Heart right ventricle (tissue), 16 donors: ENCODE measurements around the gene AADAT. TPM values are rescaled to one million over a fixed set of nuclear protein-coding genes. Genes with fewer than 3 reads are reported as not detected.
A peak's percentile ranks its signal among the peaks of the same experiment; 100 is the strongest.

Experiments
- ATAC-seq, 8 donors: fragments of 200-7000 bp; cut with Tn5 transposase; one replicate each; pipeline ENCODE4 v1.9.1; 2020; ENCODE audit warnings: mild to moderate bottlenecking in 8 of 8, moderate library complexity in 8 of 8, moderate number of reproducible peaks in 1 of 8
- DNase-seq, 2 donors: peaks; one replicate each; pipeline ENCODE4 v3.0.0-alpha.2; 2020
- H3K27ac ChIP-seq, 10 donors: fragments of 200-600 bp; sonication (generic) in 2 of 10; one replicate each; pipeline versions ENCODE4 v1.5.0 to v1.8.0; 2020 to 2022; ENCODE audit warnings: mild to moderate bottlenecking in 3 of 10
- H3K27me3 ChIP-seq, 7 donors: fragments of 200-600 bp; one replicate each; pipeline ENCODE4 v1.8.0; 2021 to 2022; ENCODE audit warnings: mild to moderate bottlenecking in 2 of 7
- H3K36me3 ChIP-seq, 9 donors: fragments of 200-600 bp; sonication (generic) in 1 of 9; one replicate each; pipeline versions ENCODE4 v1.5.0 to v1.8.0; 2020 to 2022; ENCODE audit warnings: mild to moderate bottlenecking in 2 of 9
- H3K4me1 ChIP-seq, 9 donors: fragments of 200-600 bp; sonication (generic) in 1 of 9; one replicate each; pipeline versions ENCODE4 v1.5.0 to v1.8.0; 2020 to 2022; ENCODE audit warnings: mild to moderate bottlenecking in 4 of 9
- H3K4me3 ChIP-seq, 10 donors: fragments of 200-600 bp; sonication (generic) in 2 of 10; one replicate each; pipeline versions ENCODE4 v1.5.0 to v1.8.0; 2020 to 2022; ENCODE audit warnings: mild to moderate bottlenecking in 7 of 10, moderate library complexity in 2 of 10
- H3K9me3 ChIP-seq, 11 donors: fragments of 200-600 bp in 10 of 11; sonication (generic) in 2 of 11; one replicate each; pipeline versions ENCODE4 v1.5.0 to v1.8.0; 2013 to 2022; ENCODE audit warnings: mild to moderate bottlenecking in 2 of 11, control low read depth in 1 of 11, moderate library complexity in 1 of 11
- CTCF ChIP-seq, 9 donors: fragments of 200-600 bp; sonication (generic) in 2 of 9; IDR thresholded peaks; one replicate each; pipeline versions ENCODE4 v1.5.0 to v1.8.0; 2021 to 2022; ENCODE audit warnings: antibody characterized with exemption in 9 of 9, mild to moderate bottlenecking in 5 of 9, moderate library complexity in 1 of 9
- WGBS, 2 donors: extraction: QIAGEN DNeasy Blood & Tissue Kit; methylation state at CpG; one replicate each; pipeline ENCODE4 v1.1.7; 2013; ENCODE audit warnings: inconsistent platforms in 1 of 2; 5-methylcytosine and 5-hydroxymethylcytosine counted together
- intact Hi-C, 10 donors: fragments of 100-400 bp; cut with DNase I; formaldehyde crosslinking; loops; one replicate each; pipeline versions ENCODE4 v1.11.1 to v1.14.2; 2022
- long read RNA-seq, 3 donors: library from polyadenylated mRNA; unstranded; transcript quantifications; one replicate each; pipeline ENCODE4 v2.0.0, GENCODE V29; 2020 to 2021
- polyA plus RNA-seq, 2 donors: library from polyadenylated mRNA; stranded (reverse); fragments of 200-250 nt; gene quantifications; one replicate each; pipeline ENCODE4 v1.2.3, GENCODE V29; 2013
- total RNA-seq, 10 donors: library from RNA; stranded (reverse); fragmentation: NEBNext Ultra II Directional in 3 of 10; extraction: Animal tissue kit (Norgen Biotek cat#: 25700) in 3 of 10; gene quantifications; one replicate each; pipeline versions ENCODE4 v1.2.1 to v1.2.4, GENCODE V29; 2021 to 2023
- donor health status: Arrhythmogenic right ventricular cardiomyopathy.
- donor health status: ischemic (EF 13 %, LVEDD 7.1; RV severe dilation, severe dysfunction).
- donor health status: healthy with polysubstance abuse.
- donor health status: DM: no; HTN: yes; CAD: no.
- donor health status: DM: no; HTN: no; CAD: no.
- donor health status: ischemic (EF 25% LVEDD 6.9; RV normal size, moderate dysfunction).
- donor health status: ischemic (EF 25% LVEDD 5.7; RV mildly dilated, moderate dysfunction).
- donor health status: healthy.
- donor health status: DM: yes; HTN: yes; CAD: no.
- donor health status: Ischemic cardiomyopathy.
- donor health status: ischemic (EF 35%, LVEDD 5.7; RV mildly dilated, moderate dysfunction).
- donor health status: nonischemic (EF 11% LVEDD 7.7; RV severe dilation, severe dysfunction).
- donor health status: DM: yes; HTN: yes; CAD: no.
- donor health status: PGD.
- donor health status: ischemic (EF 29% LVEDD 5.4; RV normal size, mild dysfunction).
- donor health status: nonischemic (EF 23%, LVEDD 6.1; RV moderate dilation, normal function).

The AADAT gene
- total RNA-seq (1 to 10 TPM in 9 of 10 donors, under 1 TPM in 1; 0.82 to 2.7 (median 1.7) TPM), polyA plus RNA-seq (1 to 10 TPM in 1 of 2 donors, under 1 TPM in 1; 0.99 to 3.5 TPM)
- long read RNA-seq, donor 1, partial matches to known transcripts, result 1 of 2 reads
- long read RNA-seq, donor 1, other reads (novel, unspliced or antisense), result 0 of 2 reads
- long read RNA-seq, donor 2, transcript AADAT-201 (13 exons, 2,261 nt), result major isoform, 5 of 6 reads
- long read RNA-seq, donor 2, partial matches to known transcripts, result 0 of 6 reads
- long read RNA-seq, donor 2, other reads (novel, unspliced or antisense), result 1 of 6 reads
- long read RNA-seq, donor 3, result 0 reads

GRCh38 chr4:170089668-170090351 is at the start of gene AADAT:
AADAT (minus strand) TSS chr4:170089956; CDS start chr4:170089690, 266 bp downstream.
- H3K4me3 ChIP-seq, result peak within 1 kb of the TSS; percentile 35 to 83 (median 64)
- peaks cover 0 to 35% (median 0%) of the 10 kb centered on the region in 9 donors for H3K36me3 ChIP-seq
- H3K27ac ChIP-seq, result peak within 1 kb of the TSS; percentile 36 to 75 (median 62)
- peaks cover 0 to 39% (median 0%) of the 10 kb centered on the region in 7 donors for H3K27me3 ChIP-seq
- DNase-seq, result peak; percentile 74 to 80
- peak; percentile 95 to 99 (median 98) for ATAC-seq
- peaks cover 0 to 14% (median 8%) of the 10 kb centered on the region in 9 donors for H3K4me1 ChIP-seq
- 1% methylated on average over 73 to 80 of the region's 80 CpGs for WGBS, 2 donors
- peak; percentile 45 to 84 (median 66) for TF ChIP-seq CTCF (IDR thresholded peaks at IDR 0.05)
- intact Hi-C loops, result loop anchor here in 1 of 10 donors (2.0 kb wide), 1 partner anchor 279 kb away; no protein-coding TSS in a partner anchor
- no peaks in the 10 kb centered on the region for H3K9me3 ChIP-seq

DNA sequence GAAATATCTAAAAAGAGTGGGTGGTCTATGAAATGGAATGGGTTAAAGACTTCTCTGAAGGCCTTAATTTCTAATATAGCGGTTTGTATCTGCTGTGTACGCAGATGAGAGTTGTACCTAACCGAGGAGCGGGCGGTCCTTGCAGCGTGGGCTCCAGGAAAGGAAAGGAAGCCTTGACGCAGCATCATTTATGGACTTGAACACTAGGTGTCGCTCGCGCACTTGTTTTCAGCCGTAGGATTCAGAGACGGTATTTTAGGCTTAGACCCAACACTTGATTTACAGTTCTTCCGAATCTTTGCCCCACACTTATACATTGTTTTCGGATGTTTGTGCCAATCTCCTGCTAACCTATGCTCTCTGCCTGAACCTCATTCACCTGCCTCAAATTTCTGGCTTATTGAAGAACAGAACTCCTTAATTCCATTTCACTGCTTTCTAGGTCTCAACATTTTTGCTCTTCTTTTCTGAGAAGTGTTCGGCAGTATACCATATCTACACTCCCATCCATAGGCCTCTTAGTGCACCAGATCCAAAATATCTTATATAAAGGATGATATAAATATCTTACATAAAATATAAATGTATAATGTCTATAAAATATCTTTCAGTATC is 48.9 kb upstream of the AADAT start:
- ATAC-seq (peak in 7 of 8 donors; percentile 38 to 62 (median 47)), DNase-seq (peak; percentile 50 to 67)
- peaks cover 0 to 4% (median 0%) of the 10 kb centered on the region in 9 donors for H3K4me1 ChIP-seq
- no peak overlapping the region for H3K27ac ChIP-seq
- H3K9me3 ChIP-seq, result peaks cover 0 to 6% (median 0%) of the 10 kb centered on the region in 11 donors
- peak; percentile 41 to 86 (median 83) for TF ChIP-seq CTCF (IDR thresholded peaks at IDR 0.05)
- H3K27me3 ChIP-seq, result peaks cover 0 to 3% (median 0%) of the 10 kb centered on the region in 7 donors
- no peak overlapping the region for H3K4me3 ChIP-seq
- H3K36me3 ChIP-seq, result no peaks in the 10 kb centered on the region
- intact Hi-C loops, result loop anchor here in 1 of 10 donors (5.0 kb wide), 1 partner anchor 714 kb away; no protein-coding TSS in a partner anchor
- WGBS, 2 donors, result 5 to 6% methylated on average over 15 of the region's 15 CpGs

DNA sequence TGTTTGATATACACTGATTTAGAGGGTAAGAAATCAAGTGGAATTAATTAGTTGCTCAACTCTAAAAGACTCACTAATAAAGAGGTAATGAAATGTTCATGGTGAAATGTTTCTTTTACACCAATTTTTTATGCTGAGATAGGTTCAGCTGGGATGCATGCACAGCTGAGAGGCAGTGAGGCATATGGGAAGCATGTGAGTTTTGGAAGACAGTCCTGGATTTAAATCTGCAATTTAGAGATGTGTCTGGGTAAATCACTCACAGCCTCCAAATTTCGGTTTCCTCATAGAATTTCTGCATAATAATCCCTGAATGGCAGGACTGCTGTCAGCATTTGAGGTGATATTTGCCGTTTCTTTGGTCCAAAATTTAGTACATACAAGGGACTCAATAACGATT is 48.2 kb upstream of the AADAT start:
- no peak for DNase-seq
- WGBS, 2 donors, result 62 to 75% methylated on average over 3 of the region's 3 CpGs
- Histone ChIP-seq H3K27me3 (peaks cover 0 to 3% (median 0%) of the 10 kb centered on the region in 7 donors), H3K36me3 (no peaks in the 10 kb centered on the region), H3K4me3 (no peak overlapping the region), H3K9me3 (peaks cover 0 to 14% (median 6%) of the 10 kb centered on the region in 11 donors), H3K4me1 (peaks cover 0 to 4% (median 0%) of the 10 kb centered on the region in 9 donors), H3K27ac (no peak overlapping the region)
- intact Hi-C loops, result loop anchor here in 1 of 10 donors (5.0 kb wide), 1 partner anchor 714 kb away; no protein-coding TSS in a partner anchor
- ATAC-seq, result no peak
- TF ChIP-seq CTCF (IDR thresholded peaks at IDR 0.05), result no peak

DNA sequence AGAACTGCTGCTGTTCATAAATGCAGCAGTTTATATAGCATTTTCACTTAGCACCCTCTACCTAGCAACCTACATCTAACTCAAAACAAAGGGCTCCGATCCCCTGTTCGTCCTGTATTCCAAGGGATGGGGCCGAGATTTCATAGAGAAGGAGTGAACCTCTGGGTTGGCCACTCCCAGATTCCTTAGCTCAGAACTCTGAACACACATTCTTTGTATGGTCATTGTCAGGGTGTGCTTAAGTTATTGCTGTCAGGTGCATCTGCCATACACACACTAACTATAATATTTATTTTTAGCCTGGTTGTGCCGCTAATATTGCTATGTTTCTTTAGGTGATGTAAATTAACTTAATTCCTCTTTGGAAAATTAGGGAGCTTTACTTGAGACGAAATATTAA is 47.7 kb upstream of the AADAT start:
- DNase-seq (no peak), ATAC-seq (no peak)
- WGBS, 2 donors, result 50 to 57% methylated on average over 5 of the region's 5 CpGs
- no peak overlapping the region for H3K27ac ChIP-seq
- H3K4me3 ChIP-seq, result no peak overlapping the region
- H3K4me1 ChIP-seq, result peaks cover 0 to 4% (median 0%) of the 10 kb centered on the region in 9 donors
- intact Hi-C loops, result loop anchor here in 1 of 10 donors (5.0 kb wide), 1 partner anchor 715 kb away; no protein-coding TSS in a partner anchor
- peaks cover 0 to 3% (median 0%) of the 10 kb centered on the region in 7 donors for H3K27me3 ChIP-seq
- no peaks in the 10 kb centered on the region for H3K36me3 ChIP-seq
- no peak for TF ChIP-seq CTCF (IDR thresholded peaks at IDR 0.05)
- peaks cover 0 to 18% (median 9%) of the 10 kb centered on the region in 11 donors for H3K9me3 ChIP-seq
